ENCODE results near the gene TMC8. TPM values are rescaled to one million over a fixed set of nuclear protein-coding genes. Genes with fewer than 3 reads are reported as not detected.

Gene TMC8
- total and polyA plus RNA-seq, 2 donors from 2014 or later: 1.0 to 35.9 TPM

GRCh38 chr17:78174870-78175642 is 44.5 kb downstream of the TMC8 start:
- Histone ChIP-seq H3K27me3 (ENCODE audit: control insufficient read depth, insufficient read depth, low read length) (no peaks in the 10 kb centered on the region), H3K4me3 (ENCODE audit: low read length in 3 of 3) (no peak overlapping the region), H3K27ac (ENCODE audit: low read depth in 2 of 2, low read length in 2 of 2) (peak overlapping the region; percentile 85 to 87), H3K9me3 (ENCODE audit: control insufficient read depth in 2 of 3, insufficient read depth in 1 of 3, low read length in 3 of 3) (no peaks in the 10 kb centered on the region), H3K36me3 (ENCODE audit: control insufficient read depth in 2 of 3, insufficient read depth in 3 of 3, low read length in 3 of 3) (peaks cover 0 to 3% (median 0%) of the 10 kb centered on the region in 3 donors), H3K9ac (ENCODE audit: low read length in 3 of 3) (peak overlapping the region in 1 of 3 donors; percentile 67), H3K4me1 (ENCODE audit: control insufficient read depth in 2 of 3, insufficient read depth in 2 of 3, low read depth in 1 of 3, low read length in 3 of 3) (peaks cover 0 to 42% (median 37%) of the 10 kb centered on the region in 3 donors)
- peak; percentile 19 for TF ChIP-seq CTCF (IDR thresholded peaks at IDR 0.05; ENCODE audit: borderline replicate concordance, extremely low read depth, insufficient read depth)
- intact Hi-C loops (cut with DNase I): loop anchor here (10.0 kb wide), 1 partner anchor 60 kb away; no protein-coding TSS in a partner anchor
- FAIRE-seq (no peak), DNase-seq (no peak)

- Histone ChIP-seq H3K4me1 (ENCODE audit: control insufficient read depth in 2 of 3, insufficient read depth in 2 of 3, low read depth in 1 of 3, low read length in 3 of 3) (peaks cover 0 to 42% (median 36%) of the 10 kb centered on the region in 3 donors), H3K27me3 (ENCODE audit: control insufficient read depth, insufficient read depth, low read length) (no peaks in the 10 kb centered on the region), H3K27ac (ENCODE audit: low read depth in 2 of 2, low read length in 2 of 2) (peak overlapping the region; percentile 85 to 87), H3K9me3 (ENCODE audit: control insufficient read depth in 2 of 3, insufficient read depth in 1 of 3, low read length in 3 of 3) (no peaks in the 10 kb centered on the region), H3K36me3 (ENCODE audit: control insufficient read depth in 2 of 3, insufficient read depth in 3 of 3, low read length in 3 of 3) (peaks cover 0 to 3% (median 0%) of the 10 kb centered on the region in 3 donors), H3K4me3 (ENCODE audit: low read length in 3 of 3) (no peak overlapping the region), H3K9ac (ENCODE audit: low read length in 3 of 3) (no peak overlapping the region)
- intact Hi-C loops (cut with DNase I): loop anchor here (10.0 kb wide), 1 partner anchor 61 kb away; no protein-coding TSS in a partner anchor
- no peak for DNase-seq
- TF ChIP-seq CTCF (IDR thresholded peaks at IDR 0.05; ENCODE audit: borderline replicate concordance, extremely low read depth, insufficient read depth): no peak
- no peak for FAIRE-seq
Observed at GRCh38 chr17:78175643-78175981, 45.0 kb downstream of the TMC8 start.

- FAIRE-seq (no peak), DNase-seq (peak in 4 of 5 donors; percentile 69 to 86 (median 76))
- no peaks in the 10 kb centered on the region for H3K27me3 ChIP-seq (ENCODE audit: control insufficient read depth, insufficient read depth, low read length)
- no peaks in the 10 kb centered on the region for H3K36me3 ChIP-seq (ENCODE audit: control insufficient read depth in 2 of 3, insufficient read depth in 3 of 3, low read length in 3 of 3)
- H3K4me3 ChIP-seq (ENCODE audit: low read length in 3 of 3): no peak overlapping the region
- H3K9me3 ChIP-seq (ENCODE audit: control insufficient read depth in 2 of 3, insufficient read depth in 1 of 3, low read length in 3 of 3): no peaks in the 10 kb centered on the region
- intact Hi-C loops (cut with DNase I): loop anchor here (10.0 kb wide), 1 partner anchor 62 kb away; no protein-coding TSS in a partner anchor
- peak; percentile 92 for TF ChIP-seq CTCF (IDR thresholded peaks at IDR 0.05; ENCODE audit: borderline replicate concordance, extremely low read depth, insufficient read depth)
- peaks cover 0 to 42% (median 36%) of the 10 kb centered on the region in 3 donors for H3K4me1 ChIP-seq (ENCODE audit: control insufficient read depth in 2 of 3, insufficient read depth in 2 of 3, low read depth in 1 of 3, low read length in 3 of 3)
- H3K9ac ChIP-seq (ENCODE audit: low read length in 3 of 3): no peak overlapping the region
- H3K27ac ChIP-seq (ENCODE audit: low read depth in 2 of 2, low read length in 2 of 2): peak overlapping the region in 1 of 2 donors; percentile 51
Observed at GRCh38 chr17:78176548-78177025, 46.0 kb downstream of the TMC8 start.

Measured in kidney (tissue), 14 donors.